ENCODE data around the gene MIER2. TPM values are rescaled to one million over a fixed set of nuclear protein-coding genes. Genes with fewer than 3 reads are reported as not detected.

Gene MIER2
- total and polyA plus RNA-seq, 2 donors (not counting 1 experiment from before 2014, with no cell fraction given), result 10.5 to 19.7 TPM

- H3K27me3 Mint-ChIP-seq, result peaks cover 31% of the 10 kb centered on the region
Measured at GRCh38 chr19:364496-365287, 20.1 kb upstream of the MIER2 start.

More at GRCh38 chr19:364496-365287, 20.1 kb upstream of the MIER2 start:
- TF ChIP-seq CTCF (IDR thresholded peaks at IDR 0.05) (no peak), EZH2 (IDR thresholded peaks at IDR 0.05; ENCODE audit: borderline replicate concordance, insufficient read depth, low read depth, low read length, poor library complexity, severe bottlenecking) (no peak)
- Histone ChIP-seq H3K9ac (ENCODE audit: low read length) (no peak overlapping the region), H3K27me3 (replicated peaks in 1 of 4; ENCODE audit: control extremely low read depth in 1 of 4, control insufficient read depth in 3 of 4, insufficient read depth in 4 of 4, low read length in 3 of 4) (no peaks in the 10 kb centered on the region), H3K4me1 (ENCODE audit: control insufficient read depth in 2 of 2, insufficient read depth in 2 of 2, low read length in 2 of 2) (no peaks in the 10 kb centered on the region), H3K79me2 (ENCODE audit: control insufficient read depth, insufficient read depth, low read length) (no peaks in the 10 kb centered on the region), H3K4me2 (replicated peaks; ENCODE audit: low read depth, low read length, poor library complexity, severe bottlenecking) (no peak overlapping the region), H3K9me3 (ENCODE audit: control extremely low read depth in 1 of 3, control insufficient read depth in 2 of 3, insufficient read depth in 1 of 3, low read length in 2 of 3) (peaks cover 0 to 12% (median 0%) of the 10 kb centered on the region in 3 donors), H3K4me3 (ENCODE audit: control extremely low read depth in 1 of 5, extremely low read depth in 1 of 5, insufficient read depth in 1 of 5, low read depth in 2 of 5, low read length in 4 of 5) (no peak overlapping the region), H2AFZ (ENCODE audit: insufficient read depth, low read depth, low read length, poor library complexity, severe bottlenecking) (no peak overlapping the region), H3K36me3 (replicated peaks in 1 of 2; ENCODE audit: control extremely low read depth in 1 of 2, control insufficient read depth in 1 of 2, extremely low read depth in 1 of 2, insufficient read depth in 2 of 2, low read length in 1 of 2) (no peaks in the 10 kb centered on the region), H4K20me1 (ENCODE audit: control insufficient read depth, insufficient read depth, low read length, poor library complexity, severe bottlenecking) (no peaks in the 10 kb centered on the region), H3K27ac (ENCODE audit: low read length in 2 of 2) (no peak overlapping the region)
- ChIA-PET POLR2A (interaction anchor here (0.6 kb wide), 1 partner anchor 146 kb away, joined by 4 read pairs; no protein-coding TSS in a partner anchor), CTCF (no interaction called here)
- no peak overlapping the region for H3K4me3 Mint-ChIP-seq
- no peak for DNase-seq
- no peaks in the 10 kb centered on the region for H3K9me3 Mint-ChIP-seq (ENCODE audit: insufficient read depth)
- H3K4me1 Mint-ChIP-seq, result no peaks in the 10 kb centered on the region
- intact Hi-C loops (cut with micrococcal nuclease), result no loop called here
- no peak for ATAC-seq (ENCODE audit: low read depth)
- H3K27ac Mint-ChIP-seq, result no peak overlapping the region
- WGBS (ENCODE audit: insufficient coverage), result 86% methylated on average over 12 of the region's 17 CpGs

All from B cell (primary cell).